Spleen (tissue), 7 donors: ENCODE data around the gene RAMP1.

Source experiments
- CTCF ChIP-seq, 11 experiments: fragments of 200-600 bp in 7 of 11; fragments of 450-650 bp in 4 of 11; sonication (generic) in 4 of 11; IDR thresholded peaks in 8 of 11; conservative IDR thresholded peaks in 3 of 11; 1 replicate in 7 of 11; 2 replicates in 4 of 11; pipeline versions ENCODE4 v1.4.0 to v1.8.0; 2016 to 2021; ENCODE audit warnings: antibody characterized with exemption in 11 of 11, inconsistent platforms in 4 of 11, mild to moderate bottlenecking in 1 of 11
- POLR2A ChIP-seq, 3 donors: fragments of 450-650 bp; IDR thresholded peaks; one replicate each; pipeline ENCODE4 v1.5.1; 2017; ENCODE audit warnings: antibody characterized with exemption in 3 of 3, mild to moderate bottlenecking in 1 of 3
- POLR2AphosphoS5 ChIP-seq, 3 donors: sonication (generic); formaldehyde crosslinking; IDR thresholded peaks; one replicate each; pipeline ENCODE4 v1.5.1; 2017; ENCODE audit warnings: antibody characterized with exemption in 3 of 3
- donor health status: DM: no; HTN: no; CAD: no; lungs with moderate emphysema.
- donor health status: DM: no; HTN: no; CAD: no.
- donor health status: DM: no; HTN: no; CAD: no.

GRCh38 chr2:237833546-237833945 lies 25.9 kb upstream of the RAMP1 start:
- no peak for TF ChIP-seq CTCF (IDR thresholded peaks at IDR 0.05 in 8 of 11, conservative IDR thresholded peaks at IDR 0.05 in 3 of 11)
- TF ChIP-seq POLR2AphosphoS5 (IDR thresholded peaks at IDR 0.05): no peak
- TF ChIP-seq POLR2A (IDR thresholded peaks at IDR 0.05): no peak
